Stomach smooth muscle (tissue), 2 donors: Measurements from ENCODE around the gene PLCD3.
A peak's percentile ranks its signal among the peaks of the same experiment; 100 is the strongest.

Source experiments
- H3K27ac ChIP-seq: one replicate; pipeline ENCODE4 v1.7.0; 2013; ENCODE audit warnings: mild to moderate bottlenecking, low read length, inconsistent platforms
- H3K27me3 ChIP-seq, 2 donors: one replicate each; pipeline ENCODE4 v1.7.0; 2013; ENCODE audit warnings: low read length in 2 of 2; ENCODE audit not compliant: insufficient read depth in 2 of 2, control insufficient read depth in 1 of 2
- H3K36me3 ChIP-seq, 2 donors: one replicate each; pipeline ENCODE4 v1.7.0; 2013; ENCODE audit warnings: low read length in 2 of 2; ENCODE audit not compliant: control insufficient read depth in 2 of 2, insufficient read depth in 2 of 2
- H3K4me1 ChIP-seq: one replicate; pipeline ENCODE4 v1.7.0; 2013; ENCODE audit warnings: low read length; ENCODE audit not compliant: control insufficient read depth, insufficient read depth
- H3K4me3 ChIP-seq, 2 donors: one replicate each; pipeline ENCODE4 v1.7.0; 2013; ENCODE audit warnings: low read length in 2 of 2
- H3K9ac ChIP-seq, 2 donors: one replicate each; pipeline ENCODE4 v1.7.0; 2013; ENCODE audit warnings: low read length in 2 of 2, mild to moderate bottlenecking in 1 of 2
- H3K9me3 ChIP-seq, 2 donors: one replicate each; pipeline ENCODE4 v1.7.0; 2013; ENCODE audit warnings: low read length in 2 of 2; ENCODE audit not compliant: control insufficient read depth in 2 of 2
- donor health status: healthy.
- donor health status: Pancreatic carcinoma.

The PLCD3 gene

DNA sequence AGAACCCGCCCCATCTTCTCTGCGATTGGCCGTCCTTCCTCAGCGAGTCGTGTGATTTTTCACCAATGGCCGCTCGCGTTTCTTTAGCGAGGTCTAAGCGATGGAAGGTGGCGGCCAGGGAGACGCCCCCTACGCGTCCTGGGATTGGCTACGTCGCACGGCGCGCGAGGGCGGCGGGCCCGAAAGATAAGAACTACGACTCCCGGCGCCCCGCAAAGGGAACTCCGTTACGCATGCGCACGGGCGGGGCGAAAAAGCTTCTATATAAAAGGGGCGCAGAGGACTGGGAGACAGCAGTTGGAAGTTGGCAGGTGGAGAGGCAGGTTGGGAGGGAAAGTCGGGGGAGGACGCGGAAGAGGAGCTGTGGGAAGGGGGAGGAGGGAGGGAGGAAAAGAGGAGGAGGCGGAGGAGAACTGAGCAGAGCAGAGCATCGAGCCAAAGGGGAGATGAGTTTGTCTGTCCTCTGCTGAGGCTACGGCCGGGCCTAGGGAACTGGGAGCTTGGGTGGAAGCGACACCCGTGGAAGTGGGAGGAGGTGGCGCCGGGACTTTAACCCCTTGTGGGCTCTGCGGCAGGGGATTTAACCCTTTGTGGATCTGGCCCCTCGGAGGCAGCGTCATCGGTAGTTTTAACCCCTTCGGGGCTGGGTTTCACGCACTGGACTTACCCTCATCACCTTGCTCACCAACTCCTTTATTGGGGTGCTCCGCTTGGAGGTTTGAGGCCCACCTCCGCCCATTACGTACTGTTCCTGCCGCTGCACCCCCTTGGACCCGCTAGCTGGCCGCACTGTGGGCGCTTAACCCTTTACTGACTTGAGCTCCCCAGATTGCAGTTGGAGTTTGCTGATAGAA lies 16.1 kb upstream of the PLCD3 start, which contains the start of gene HEXIM1:
Gene HEXIM1, plus strand, starts transcription at position 293 of the 854 bp plus-strand sequence. CDS start 716 bp downstream, outside the sequence.
- Histone ChIP-seq H3K9ac (peak within 1 kb of the TSS; percentile 99), H3K9me3 (no peaks in the 10 kb centered on the region), H3K27me3 (no peaks in the 10 kb centered on the region), H3K36me3 (no peaks in the 10 kb centered on the region), H3K4me1 (peaks cover 43% of the 10 kb centered on the region), H3K4me3 (peak within 1 kb of the TSS; percentile 82 to 98), H3K27ac (peak within 1 kb of the TSS; percentile 99)

DNA sequence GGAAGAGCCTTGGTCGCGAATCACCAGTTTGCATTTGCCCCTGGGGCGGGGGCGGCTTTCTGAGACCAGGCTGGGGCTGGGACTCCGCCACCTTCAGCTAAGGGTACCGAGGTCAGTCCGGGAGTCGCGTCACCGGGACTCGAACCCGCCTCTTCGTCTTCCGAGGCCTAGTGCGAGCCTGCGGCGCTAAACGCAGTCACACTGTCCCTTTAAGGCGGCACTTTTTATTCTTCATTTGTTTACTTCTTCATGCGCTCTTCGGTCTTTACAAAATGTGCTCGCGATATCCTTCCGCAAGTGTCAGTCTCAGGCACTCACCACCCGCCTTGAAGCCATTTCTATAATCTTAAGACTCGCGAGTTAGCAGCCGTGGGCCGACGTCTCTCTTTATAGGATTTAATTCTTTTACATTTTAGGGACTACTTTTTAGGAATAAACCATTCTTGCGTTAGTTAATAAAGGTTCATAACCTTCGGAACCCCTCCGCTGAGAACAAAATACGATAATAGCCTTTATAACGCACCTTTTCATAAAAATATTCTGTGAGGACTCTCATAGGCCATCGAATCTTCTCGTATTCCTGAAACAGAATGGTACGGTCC lies 15.4 kb upstream of the PLCD3 start:
- H3K4me3 ChIP-seq = peak overlapping the region; percentile 82 to 98
- H3K9me3 ChIP-seq = no peaks in the 10 kb centered on the region
- peak overlapping the region; percentile 99 for H3K9ac ChIP-seq
- H3K27ac ChIP-seq = peak overlapping the region; percentile 99
- H3K4me1 ChIP-seq = peaks cover 48% of the 10 kb centered on the region
- H3K36me3 ChIP-seq = no peaks in the 10 kb centered on the region
- no peaks in the 10 kb centered on the region for H3K27me3 ChIP-seq

DNA sequence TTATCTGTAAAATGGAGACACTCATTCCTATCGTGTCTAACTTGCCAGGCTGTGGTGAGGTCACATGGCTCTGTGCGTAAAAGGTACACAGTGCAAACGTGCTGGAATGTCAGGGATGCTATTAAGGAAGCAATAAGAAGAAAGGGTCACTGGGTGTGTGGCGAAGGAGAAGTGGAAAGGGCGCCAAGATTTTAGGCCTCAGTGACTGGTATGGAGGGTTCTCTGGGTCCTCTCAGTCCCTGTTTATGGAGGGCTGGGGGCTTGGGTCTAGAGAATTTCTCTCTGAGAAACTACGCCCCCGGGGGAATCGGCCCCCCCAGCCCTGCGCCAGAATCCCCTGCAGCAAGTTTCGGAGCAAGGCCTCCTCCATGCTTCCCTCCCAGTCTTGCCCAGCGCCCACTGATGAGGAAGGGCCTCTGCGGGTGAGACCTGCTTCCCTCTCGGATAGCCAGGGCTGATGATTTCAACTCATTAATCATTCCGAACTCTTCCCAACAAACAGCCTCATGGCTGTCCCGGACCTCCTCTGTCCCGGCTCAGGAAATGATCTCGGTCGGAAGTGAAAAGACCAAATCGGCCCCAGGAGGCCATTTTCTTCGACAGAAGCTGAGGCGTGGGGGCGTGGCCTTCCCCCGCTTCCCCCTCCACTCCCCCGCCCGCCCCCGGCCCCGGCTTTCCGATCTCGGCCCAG lies 14.7 kb upstream of the PLCD3 start:
- no peaks in the 10 kb centered on the region for H3K9me3 ChIP-seq
- H3K36me3 ChIP-seq = no peaks in the 10 kb centered on the region
- H3K4me3 ChIP-seq = peak overlapping the region; percentile 82 to 98
- H3K4me1 ChIP-seq = peaks cover 48% of the 10 kb centered on the region
- H3K27ac ChIP-seq = peak overlapping the region; percentile 99
- peak overlapping the region; percentile 99 for H3K9ac ChIP-seq
- no peaks in the 10 kb centered on the region for H3K27me3 ChIP-seq

DNA sequence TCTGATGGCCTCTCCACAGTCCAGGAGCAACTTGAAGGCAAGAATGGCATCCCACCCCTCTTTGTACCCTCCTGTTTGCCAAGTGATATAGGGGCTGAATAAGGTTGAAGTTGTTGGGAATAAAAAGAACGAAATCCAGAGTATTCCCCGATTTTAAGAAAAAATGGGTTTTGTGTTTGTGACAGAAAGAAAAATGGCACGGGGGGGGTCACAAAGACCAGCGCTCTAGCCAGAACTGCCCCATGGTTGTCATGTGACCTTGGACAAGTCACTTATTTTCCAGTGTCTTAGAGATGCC lies 14.2 kb upstream of the PLCD3 start:
- Histone ChIP-seq H3K27me3 (no peaks in the 10 kb centered on the region), H3K4me1 (peaks cover 44% of the 10 kb centered on the region), H3K4me3 (peak overlapping the region; percentile 82 to 98), H3K9ac (peak overlapping the region; percentile 88 to 99), H3K9me3 (no peaks in the 10 kb centered on the region), H3K27ac (peak overlapping the region; percentile 99), H3K36me3 (no peaks in the 10 kb centered on the region)

DNA sequence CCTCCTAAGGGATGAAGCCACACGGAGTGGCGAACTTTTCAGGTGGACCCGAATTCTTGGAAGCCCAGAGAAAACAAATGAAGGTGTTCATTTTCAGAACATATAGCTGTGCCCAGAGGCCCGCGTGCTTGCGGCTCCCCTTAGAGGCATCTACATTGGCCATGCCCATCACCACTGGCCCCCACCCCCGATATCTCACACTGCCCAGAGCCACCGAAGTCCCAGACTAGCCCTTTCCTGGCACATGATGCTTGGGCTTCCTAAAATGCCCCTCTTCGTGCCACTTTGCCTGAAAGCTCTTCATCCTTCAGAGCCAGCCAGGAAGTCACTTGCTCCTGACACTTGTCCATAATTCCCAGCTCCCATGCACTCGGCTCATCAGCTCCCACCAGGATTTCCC lies 13.9 kb upstream of the PLCD3 start:
- Histone ChIP-seq H3K9me3 (no peaks in the 10 kb centered on the region), H3K36me3 (no peaks in the 10 kb centered on the region), H3K27me3 (no peaks in the 10 kb centered on the region), H3K4me1 (peaks cover 40% of the 10 kb centered on the region), H3K27ac (peak overlapping the region; percentile 99), H3K4me3 (peak overlapping the region in 1 of 2 donors; percentile 98), H3K9ac (peak overlapping the region in 1 of 2 donors; percentile 99)

DNA sequence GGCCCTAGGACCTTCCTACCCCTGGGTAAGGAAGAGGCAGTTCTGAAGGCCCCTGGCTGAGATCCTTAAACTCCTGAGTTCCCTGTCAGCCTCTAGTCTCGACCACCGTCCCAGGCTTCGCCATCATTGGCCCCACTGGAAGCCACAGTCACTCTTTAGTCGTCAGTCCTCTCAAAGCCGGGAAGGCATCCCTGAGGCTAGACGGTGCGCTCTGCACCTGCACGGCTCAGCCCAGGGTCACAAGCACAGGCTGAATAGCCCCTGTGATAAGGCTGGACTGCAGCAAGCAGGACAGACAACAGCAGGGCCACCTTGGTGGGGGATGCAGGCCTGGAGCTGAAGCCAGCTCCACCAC lies 12.7 kb upstream of the PLCD3 start:
- H3K27me3 ChIP-seq = no peaks in the 10 kb centered on the region
- peak overlapping the region; percentile 95 for H3K27ac ChIP-seq
- no peaks in the 10 kb centered on the region for H3K9me3 ChIP-seq
- H3K4me3 ChIP-seq = peak overlapping the region in 1 of 2 donors; percentile 72
- peak overlapping the region; percentile 71 to 81 for H3K9ac ChIP-seq
- peaks cover 38% of the 10 kb centered on the region for H3K4me1 ChIP-seq
- H3K36me3 ChIP-seq = no peaks in the 10 kb centered on the region

DNA sequence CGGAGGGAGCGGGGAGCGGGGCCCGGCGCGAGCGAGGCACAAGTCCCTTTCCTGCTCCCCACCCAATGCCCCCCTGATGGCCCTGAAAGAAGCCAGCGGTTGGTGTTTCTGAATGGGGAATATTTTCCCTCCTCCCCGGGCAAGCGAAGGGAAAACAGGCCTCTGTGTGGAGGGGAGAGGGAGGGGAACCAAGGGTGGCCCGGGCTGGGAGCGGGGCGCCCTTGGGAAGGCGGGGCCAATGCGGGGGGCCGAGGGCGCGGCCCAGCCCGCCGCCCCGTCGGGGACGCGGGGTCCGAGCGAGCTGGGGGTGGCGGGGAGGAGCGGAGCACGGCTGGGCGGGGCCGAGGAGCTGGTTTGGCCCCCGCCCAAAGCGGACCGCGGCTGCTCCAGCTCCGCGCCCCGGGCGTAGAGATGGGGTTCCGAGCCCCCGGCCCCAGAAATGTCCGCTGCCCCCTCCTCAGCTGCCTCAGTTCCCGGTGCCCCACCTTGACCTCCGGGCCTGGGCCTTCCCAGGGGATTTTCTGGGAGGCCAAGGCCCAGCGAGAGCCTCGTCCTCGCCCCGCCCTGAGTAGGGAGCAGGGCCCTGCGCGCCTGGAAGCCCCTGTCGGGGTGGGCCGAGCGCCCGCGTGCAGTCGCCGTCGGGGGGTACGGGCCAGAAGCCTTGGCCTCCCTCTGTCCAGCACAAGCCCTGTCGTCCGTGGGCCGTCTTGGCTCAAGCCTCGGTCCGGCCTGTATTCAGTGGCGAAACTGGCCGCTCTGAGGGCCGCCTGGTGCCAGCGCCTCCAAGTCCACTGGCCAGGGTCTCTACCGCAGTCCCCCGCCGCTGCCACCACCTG lies 12.1 kb upstream of the PLCD3 start:
- H3K4me3 ChIP-seq = peak overlapping the region; percentile 52 to 72
- H3K36me3 ChIP-seq = peaks cover 0 to under 1% of the 10 kb centered on the region in 2 donors
- peaks cover 38% of the 10 kb centered on the region for H3K4me1 ChIP-seq
- peak overlapping the region; percentile 95 for H3K27ac ChIP-seq
- H3K9ac ChIP-seq = peak overlapping the region; percentile 79 to 81
- no peaks in the 10 kb centered on the region for H3K27me3 ChIP-seq
- H3K9me3 ChIP-seq = no peaks in the 10 kb centered on the region

DNA sequence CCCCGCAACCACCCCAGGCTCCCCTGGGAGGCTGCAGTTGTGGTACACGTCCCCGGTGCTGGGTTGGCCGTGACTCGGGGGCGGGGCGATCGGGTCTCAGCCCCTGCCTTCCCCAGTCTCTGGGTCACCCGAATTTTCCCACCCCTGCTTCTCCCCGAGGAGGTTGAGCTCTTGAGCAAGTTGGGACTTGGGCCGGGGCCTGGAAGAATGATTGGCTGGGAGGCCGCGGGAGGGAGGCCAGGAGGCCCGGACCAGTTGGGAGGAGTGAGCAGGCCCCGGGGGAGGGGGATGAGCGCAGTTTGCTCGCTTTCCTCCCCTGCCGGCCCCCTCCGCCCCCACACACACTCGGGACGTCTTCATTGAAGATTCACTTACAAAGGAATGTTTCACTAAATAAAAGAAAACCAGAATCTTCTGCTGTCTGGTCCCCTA lies 11.5 kb upstream of the PLCD3 start:
- peak overlapping the region; percentile 95 for H3K27ac ChIP-seq
- H3K4me3 ChIP-seq = peak overlapping the region; percentile 52 to 72
- peak overlapping the region; percentile 79 to 81 for H3K9ac ChIP-seq
- no peaks in the 10 kb centered on the region for H3K9me3 ChIP-seq
- H3K36me3 ChIP-seq = peaks cover under 1 to 3% of the 10 kb centered on the region in 2 donors
- H3K4me1 ChIP-seq = peaks cover 38% of the 10 kb centered on the region
- no peaks in the 10 kb centered on the region for H3K27me3 ChIP-seq

DNA sequence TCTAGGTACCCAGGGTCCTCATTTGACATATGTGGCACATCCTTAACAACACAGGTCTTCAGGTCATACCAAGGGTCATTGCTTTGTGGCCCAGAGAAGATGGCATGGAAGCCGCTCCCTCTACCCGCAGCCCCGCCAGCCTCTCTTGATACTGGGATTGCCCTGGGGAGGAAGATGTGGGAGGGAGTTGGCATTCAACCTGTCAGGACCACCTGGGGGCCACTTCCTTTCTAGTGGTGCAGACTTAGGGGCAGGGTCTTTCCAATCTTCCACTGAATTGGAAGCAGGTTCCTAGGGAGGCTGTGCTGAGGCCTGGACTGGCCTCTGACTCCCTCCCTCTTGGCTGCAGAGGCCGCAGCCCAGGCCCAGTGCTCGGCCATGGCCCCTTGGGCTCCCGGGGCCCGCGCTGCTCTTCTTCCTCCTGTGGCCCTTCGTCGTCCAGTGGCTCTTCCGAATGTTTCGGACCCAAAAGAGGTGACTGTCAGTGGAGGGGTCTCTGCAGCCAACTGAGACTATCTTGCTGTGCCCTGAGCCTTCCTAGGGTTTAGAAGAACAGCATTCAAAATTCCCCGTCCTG lies 10.9 kb upstream of the PLCD3 start:
- peaks cover 3% of the 10 kb centered on the region in 2 donors for H3K36me3 ChIP-seq
- H3K9me3 ChIP-seq = no peaks in the 10 kb centered on the region
- peaks cover 38% of the 10 kb centered on the region for H3K4me1 ChIP-seq
- H3K9ac ChIP-seq = peak overlapping the region; percentile 79 to 81
- peak overlapping the region; percentile 95 for H3K27ac ChIP-seq
- H3K27me3 ChIP-seq = no peaks in the 10 kb centered on the region
- H3K4me3 ChIP-seq = peak overlapping the region; percentile 52 to 72

DNA sequence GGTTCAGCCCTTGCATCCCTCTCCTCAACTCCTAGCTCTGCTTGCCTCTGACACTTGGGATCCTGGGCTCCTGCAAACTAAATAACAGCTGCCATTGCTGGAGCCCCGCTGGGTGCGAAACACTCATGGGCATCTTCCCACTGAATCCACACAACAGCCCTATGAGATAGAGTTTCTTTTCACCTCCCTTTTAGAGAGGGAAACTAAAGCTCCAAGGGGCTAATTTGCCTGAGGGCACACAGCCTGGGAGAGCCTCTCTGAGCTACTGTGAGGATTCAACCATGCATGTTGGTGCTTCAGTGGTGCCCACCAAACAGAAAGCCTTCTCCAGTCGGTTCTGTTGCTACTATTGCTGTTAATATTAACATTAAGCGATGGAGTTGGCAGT lies 7.2 kb upstream of the PLCD3 start:
- H3K9me3 ChIP-seq = no peaks in the 10 kb centered on the region
- peaks cover 3% of the 10 kb centered on the region in 2 donors for H3K36me3 ChIP-seq
- no peaks in the 10 kb centered on the region for H3K27me3 ChIP-seq
- no peak overlapping the region for H3K27ac ChIP-seq
- H3K4me3 ChIP-seq = no peak overlapping the region
- peaks cover 35% of the 10 kb centered on the region for H3K4me1 ChIP-seq
- no peak overlapping the region for H3K9ac ChIP-seq
